Mucosa of descending colon (tissue), 3 donors: ENCODE data around the gene SPAG16. TPM values are rescaled to one million over a fixed set of nuclear protein-coding genes. Genes with fewer than 3 reads are reported as not detected.

ENCODE experiments used
- ATAC-seq: fragments of 200-7000 bp; cut with Tn5 transposase; one replicate; pipeline ENCODE4 v1.9.1; 2020; ENCODE audit warnings: mild to moderate bottlenecking, moderate library complexity
- DNase-seq, 3 donors: peaks; one replicate each; pipeline ENCODE4 v3.0.0-alpha.2; 2020
- H3K36me3 ChIP-seq: fragments of 200-600 bp; one replicate; pipeline ENCODE4 v1.8.0; 2021; ENCODE audit warnings: low read depth, mild to moderate bottlenecking
- H3K4me1 ChIP-seq: fragments of 200-600 bp; one replicate; pipeline ENCODE4 v1.8.0; 2021; ENCODE audit warnings: low read depth, mild to moderate bottlenecking
- H3K4me3 ChIP-seq: fragments of 200-600 bp; one replicate; pipeline ENCODE4 v1.8.0; 2021; ENCODE audit warnings: mild to moderate bottlenecking
- H3K9me3 ChIP-seq: fragments of 200-600 bp; one replicate; pipeline ENCODE4 v1.8.0; 2021; ENCODE audit warnings: mild to moderate bottlenecking
- intact Hi-C, 2 donors: fragments of 100-400 bp; cut with DNase I in 1 of 2; cut with micrococcal nuclease in 1 of 2; formaldehyde crosslinking; loops; one replicate each; pipeline versions ENCODE4 v1.11.0 to v1.11.1; 2022; cut with DNase I, micrococcal nuclease
- total RNA-seq, 3 donors: library from RNA; stranded (reverse); fragmentation: NEBNext Ultra II Directional in 2 of 3; extraction: Animal tissue kit (Norgen Biotek cat#: 25700) in 2 of 3; gene quantifications; one replicate each; pipeline versions ENCODE4 v1.2.1 to v1.2.4, GENCODE V29; 2021 to 2023
- TF ChIP-seq, protein P1 (sequence below): fragments of 200-600 bp; IDR thresholded peaks from one replicate; pipeline ENCODE4 v1.8.0; 2022; ENCODE audit warnings: antibody characterized with exemption, mild to moderate bottlenecking
- donor health status: DM: no; HTN: no; CAD: no; lungs with moderate emphysema.
- donor health status: DM: no; HTN: no; CAD: no.
- donor health status: DM: no; HTN: yes; CAD: no.

The SPAG16 gene
- total RNA-seq, 3 donors from 2014 or later = 18.1 to 20.3 (median 18.5) TPM

DNA sequence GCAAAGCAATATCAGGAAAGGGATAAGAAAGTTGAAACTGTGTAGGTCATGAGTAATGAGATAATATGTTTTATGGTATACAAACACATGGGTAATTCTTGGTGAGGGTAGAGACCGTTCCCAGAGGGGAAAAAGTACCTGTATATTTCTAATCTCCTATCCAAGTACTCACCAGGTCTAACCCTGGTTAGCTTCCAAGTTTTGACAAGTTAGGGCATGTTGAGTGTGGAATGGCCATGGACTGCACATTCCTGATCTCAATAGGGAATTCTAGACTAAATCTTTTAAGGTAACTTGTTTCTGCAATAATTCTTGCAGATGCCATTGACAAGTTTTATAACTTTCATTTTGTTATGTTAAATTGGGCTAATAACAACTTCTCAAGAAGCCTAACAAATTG is 216.6 kb downstream of the SPAG16 start:
- Histone ChIP-seq H3K4me3 (no peak overlapping the region), H3K36me3 (no peaks in the 10 kb centered on the region), H3K4me1 (no peaks in the 10 kb centered on the region), H3K9me3 (no peaks in the 10 kb centered on the region)
- ATAC-seq = no peak
- intact Hi-C loops = no loop called here
- TF ChIP-seq, protein P1, sequence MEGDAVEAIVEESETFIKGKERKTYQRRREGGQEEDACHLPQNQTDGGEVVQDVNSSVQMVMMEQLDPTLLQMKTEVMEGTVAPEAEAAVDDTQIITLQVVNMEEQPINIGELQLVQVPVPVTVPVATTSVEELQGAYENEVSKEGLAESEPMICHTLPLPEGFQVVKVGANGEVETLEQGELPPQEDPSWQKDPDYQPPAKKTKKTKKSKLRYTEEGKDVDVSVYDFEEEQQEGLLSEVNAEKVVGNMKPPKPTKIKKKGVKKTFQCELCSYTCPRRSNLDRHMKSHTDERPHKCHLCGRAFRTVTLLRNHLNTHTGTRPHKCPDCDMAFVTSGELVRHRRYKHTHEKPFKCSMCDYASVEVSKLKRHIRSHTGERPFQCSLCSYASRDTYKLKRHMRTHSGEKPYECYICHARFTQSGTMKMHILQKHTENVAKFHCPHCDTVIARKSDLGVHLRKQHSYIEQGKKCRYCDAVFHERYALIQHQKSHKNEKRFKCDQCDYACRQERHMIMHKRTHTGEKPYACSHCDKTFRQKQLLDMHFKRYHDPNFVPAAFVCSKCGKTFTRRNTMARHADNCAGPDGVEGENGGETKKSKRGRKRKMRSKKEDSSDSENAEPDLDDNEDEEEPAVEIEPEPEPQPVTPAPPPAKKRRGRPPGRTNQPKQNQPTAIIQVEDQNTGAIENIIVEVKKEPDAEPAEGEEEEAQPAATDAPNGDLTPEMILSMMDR = no peak
- DNase-seq = no peak

- intact Hi-C loops = no loop called here
- ATAC-seq = no peak
- Histone ChIP-seq H3K36me3 (no peaks in the 10 kb centered on the region), H3K4me1 (no peaks in the 10 kb centered on the region), H3K9me3 (peaks cover 16% of the 10 kb centered on the region), H3K4me3 (no peak overlapping the region)
- TF ChIP-seq, protein P1 = no peak
- no peak for DNase-seq
Measured at GRCh38 chr2:213524164-213524563, 239.9 kb downstream of the SPAG16 start.

GRCh38 chr2:213537579-213537978 is 253.3 kb downstream of the SPAG16 start:
- DNase-seq (no peak), ATAC-seq (no peak)
- no peak overlapping the region for H3K4me3 ChIP-seq
- TF ChIP-seq, protein P1 = no peak
- H3K4me1 ChIP-seq = no peaks in the 10 kb centered on the region
- intact Hi-C loops = no loop called here
- H3K36me3 ChIP-seq = no peaks in the 10 kb centered on the region
- H3K9me3 ChIP-seq = no peaks in the 10 kb centered on the region

DNA sequence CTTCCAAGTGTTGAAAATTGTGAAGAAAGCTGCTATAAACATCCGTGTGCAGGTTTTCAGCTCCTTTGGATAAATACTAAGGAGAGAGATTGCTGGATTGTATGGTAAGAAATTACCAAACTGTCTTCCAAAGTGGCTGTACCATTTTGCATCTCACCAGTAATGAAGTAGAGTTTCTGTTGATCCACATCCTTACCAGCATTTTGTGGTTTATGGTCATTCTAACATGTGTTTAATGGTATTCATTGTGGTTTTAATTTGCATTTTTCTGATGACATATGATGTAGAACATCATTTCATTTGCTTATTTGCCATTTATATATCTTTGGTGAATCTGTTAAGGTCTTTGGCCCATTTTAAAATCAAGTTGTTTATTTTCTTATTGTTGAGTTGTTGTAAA is 260.7 kb downstream of the SPAG16 start:
- no peaks in the 10 kb centered on the region for H3K4me1 ChIP-seq
- H3K4me3 ChIP-seq = no peak overlapping the region
- H3K36me3 ChIP-seq = no peaks in the 10 kb centered on the region
- TF ChIP-seq, protein P1 = no peak
- intact Hi-C loops = no loop called here
- ATAC-seq = no peak
- H3K9me3 ChIP-seq = no peaks in the 10 kb centered on the region
- no peak for DNase-seq

DNA sequence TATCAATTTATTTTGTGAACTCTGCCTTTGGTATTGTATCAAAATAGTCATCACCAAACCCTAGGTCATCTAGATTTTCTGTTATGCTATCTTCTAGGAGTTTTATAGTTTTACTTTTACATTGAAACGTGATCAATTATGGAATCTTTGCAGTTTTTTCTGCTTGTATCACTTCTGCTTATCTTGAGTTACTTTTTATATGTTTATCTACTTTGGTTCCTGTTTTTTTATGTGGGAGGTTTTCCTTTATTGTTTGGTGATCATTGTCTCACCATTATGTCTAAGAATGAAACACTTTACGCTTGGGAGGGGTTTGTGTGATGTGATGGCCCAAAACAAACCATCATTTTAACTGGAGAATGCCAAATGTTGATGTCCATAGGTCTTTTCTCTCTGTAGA is 261.2 kb downstream of the SPAG16 start:
- TF ChIP-seq, protein P1 = no peak
- intact Hi-C loops = no loop called here
- no peak overlapping the region for H3K4me3 ChIP-seq
- H3K36me3 ChIP-seq = no peaks in the 10 kb centered on the region
- ATAC-seq = no peak
- DNase-seq = no peak
- no peaks in the 10 kb centered on the region for H3K4me1 ChIP-seq
- no peaks in the 10 kb centered on the region for H3K9me3 ChIP-seq

GRCh38 chr2:213545964-213546475 is 261.8 kb downstream of the SPAG16 start:
- no peaks in the 10 kb centered on the region for H3K9me3 ChIP-seq
- H3K36me3 ChIP-seq = no peaks in the 10 kb centered on the region
- intact Hi-C loops = no loop called here
- TF ChIP-seq, protein P1 = no peak
- DNase-seq (no peak), ATAC-seq (no peak)
- no peaks in the 10 kb centered on the region for H3K4me1 ChIP-seq
- no peak overlapping the region for H3K4me3 ChIP-seq
